WERI-Rb-1 (cell line): ENCODE measurements around the gene OR8B3.
"Not testable (repeated sequence)": the region's sequence is repeated elsewhere in the genome, so short reads cannot be mapped to it uniquely, and the experiment has no call there.

Experiments
- DNase-seq: peaks from one replicate; pipeline ENCODE4 v3.0.0-alpha.2; 2020
- H3K27ac ChIP-seq: fragments of 250-450 bp; sonication (Bioruptor Pico); 2 replicates; pipeline ENCODE4 v1.5.1; 2020; ENCODE audit warnings: mild to moderate bottlenecking, moderate library complexity
- H3K27me3 ChIP-seq: fragments of 250-450 bp; sonication (Bioruptor Pico); 2 replicates; pipeline ENCODE4 v1.5.1; 2021; ENCODE audit warnings: mild to moderate bottlenecking, low read depth, moderate library complexity; ENCODE audit not compliant: insufficient read depth, severe bottlenecking
- H3K36me3 ChIP-seq: fragments of 250-450 bp; sonication (Bioruptor Pico); 2 replicates; pipeline ENCODE4 v1.5.1; 2020; ENCODE audit warnings: mild to moderate bottlenecking, moderate library complexity
- H3K4me3 ChIP-seq: 2 replicates; pipeline ENCODE4 v1.5.1; 2011; ENCODE audit warnings: low read depth, mild to moderate bottlenecking, control low read depth, low read length
- H3K9me3 ChIP-seq: fragments of 250-450 bp; sonication (Bioruptor Pico); 2 replicates; pipeline ENCODE4 v1.5.1; 2021; ENCODE audit warnings: mild to moderate bottlenecking, moderate library complexity; ENCODE audit not compliant: severe bottlenecking
- CTCF ChIP-seq: IDR thresholded peaks from 2 replicates; pipeline ENCODE4 v1.5.1; 2011; ENCODE audit warnings: low read depth, mild to moderate bottlenecking, control low read depth, inconsistent platforms, low read length

The OR8B3 gene

GRCh38 chr11:124394408-124394807 is 4.4 kb downstream of the OR8B3 start:
- H3K9me3 ChIP-seq, result no peaks in the 10 kb centered on the region
- no peak overlapping the region for H3K4me3 ChIP-seq

GRCh38 chr11:124384399-124384798 is 14.4 kb downstream of the OR8B3 start, which contains the start of gene OR8B2:
Gene OR8B2 (minus strand): TSS chr11:124384499. CDS start chr11:124383343, 1,156 bp downstream.
- no peak for TF ChIP-seq CTCF
- Histone ChIP-seq H3K36me3 (no peaks in the 10 kb centered on the region), H3K27me3 (no peaks in the 10 kb centered on the region)

More at GRCh38 chr11:124394408-124394807, 4.4 kb downstream of the OR8B3 start:
- Histone ChIP-seq H3K27ac (no peak overlapping the region), H3K27me3 (no peaks in the 10 kb centered on the region), H3K36me3 (no peaks in the 10 kb centered on the region)
- TF ChIP-seq CTCF, result no peak
- no peak for DNase-seq

GRCh38 chr11:124382857-124383256 is 16.0 kb downstream of the OR8B3 start:
- not testable (repeated sequence) for H3K27me3 ChIP-seq, H3K9me3 ChIP-seq, H3K36me3 ChIP-seq, DNase-seq, H3K27ac ChIP-seq, H3K4me3 ChIP-seq

More at GRCh38 chr11:124384399-124384798, 14.4 kb downstream of the OR8B3 start, which contains the start of gene OR8B2:
- Histone ChIP-seq H3K4me3 (no peak within 1 kb of the TSS), H3K27ac (no peak within 1 kb of the TSS), H3K9me3 (no peaks in the 10 kb centered on the region)
- DNase-seq, result no peak

- Histone ChIP-seq H3K27ac (no peak overlapping the region), H3K9me3 (no peaks in the 10 kb centered on the region), H3K27me3 (peaks cover 5% of the 10 kb centered on the region), H3K36me3 (no peaks in the 10 kb centered on the region), H3K4me3 (no peak overlapping the region)
- DNase-seq, result no peak
- TF ChIP-seq CTCF, result no peak
Observed at GRCh38 chr11:124380585-124380984, 18.2 kb downstream of the OR8B3 start.

GRCh38 chr11:124376280-124376679 is 22.5 kb downstream of the OR8B3 start:
- DNase-seq, result no peak
- Histone ChIP-seq H3K27ac (no peak overlapping the region), H3K36me3 (no peaks in the 10 kb centered on the region), H3K4me3 (no peak overlapping the region), H3K9me3 (no peaks in the 10 kb centered on the region), H3K27me3 (peaks cover 5% of the 10 kb centered on the region)
- TF ChIP-seq CTCF, result no peak

- Histone ChIP-seq H3K27me3 (no peaks in the 10 kb centered on the region), H3K36me3 (no peaks in the 10 kb centered on the region), H3K4me3 (no peak overlapping the region), H3K9me3 (no peaks in the 10 kb centered on the region), H3K27ac (no peak overlapping the region)
- TF ChIP-seq CTCF, result no peak
- no peak for DNase-seq
Observed at GRCh38 chr11:124359566-124359965, 39.3 kb downstream of the OR8B3 start.
